ENCODE results near the gene LTBP1. TPM values are rescaled to one million over a fixed set of nuclear protein-coding genes. Genes with fewer than 3 reads are reported as not detected.
"Not testable (repeated sequence)": the region's sequence is repeated elsewhere in the genome, so short reads cannot be mapped to it uniquely, and the experiment has no call there.

LTBP1 gene
- total and polyA plus RNA-seq, 2 of the 13 experiments (the other 11 are each of a cell fraction or from before 2014, with no cell fraction given): 0.12 to 0.22 TPM

DNA sequence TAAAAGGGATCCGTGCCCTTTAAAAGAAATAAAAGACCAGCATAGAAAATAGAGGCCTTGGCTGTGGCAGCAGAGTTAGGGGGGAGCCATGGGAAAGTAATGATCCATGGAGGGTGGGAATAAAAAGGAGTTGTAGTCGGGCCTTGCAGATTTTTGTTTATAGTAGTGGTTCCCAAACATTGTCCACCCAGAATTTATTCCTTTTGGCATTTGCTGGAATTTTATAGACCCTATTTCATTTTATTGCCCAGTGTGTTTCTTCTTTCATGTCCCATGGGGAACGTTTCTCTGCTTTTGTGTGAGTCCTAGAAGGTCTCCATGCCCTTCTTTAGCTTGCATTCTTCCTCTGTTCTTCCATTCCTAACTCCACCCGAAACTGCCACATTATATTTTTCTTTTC is 222.2 kb downstream of the LTBP1 start:
- TF ChIP-seq, protein P1, sequence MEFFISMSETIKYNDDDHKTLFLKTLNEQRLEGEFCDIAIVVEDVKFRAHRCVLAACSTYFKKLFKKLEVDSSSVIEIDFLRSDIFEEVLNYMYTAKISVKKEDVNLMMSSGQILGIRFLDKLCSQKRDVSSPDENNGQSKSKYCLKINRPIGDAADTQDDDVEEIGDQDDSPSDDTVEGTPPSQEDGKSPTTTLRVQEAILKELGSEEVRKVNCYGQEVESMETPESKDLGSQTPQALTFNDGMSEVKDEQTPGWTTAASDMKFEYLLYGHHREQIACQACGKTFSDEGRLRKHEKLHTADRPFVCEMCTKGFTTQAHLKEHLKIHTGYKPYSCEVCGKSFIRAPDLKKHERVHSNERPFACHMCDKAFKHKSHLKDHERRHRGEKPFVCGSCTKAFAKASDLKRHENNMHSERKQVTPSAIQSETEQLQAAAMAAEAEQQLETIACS (CRISPR knock-in tag; IDR thresholded peaks at IDR 0.05): no peak
- TF ChIP-seq ZFP90 (CRISPR knock-in tag; IDR thresholded peaks at IDR 0.05; ENCODE audit: borderline replicate concordance) (no peak), MIER3 (CRISPR knock-in tag; IDR thresholded peaks at IDR 0.05; ENCODE audit: borderline replicate concordance) (no peak), CCAR2 (optimal IDR thresholded peaks at IDR 0.05; ENCODE audit: low read depth, low read length) (no peak), CHD2 (IDR thresholded peaks at IDR 0.05; ENCODE audit: low read depth, low read length) (no peak)
- BruUV-seq (replicated peaks): no TSS peak
- Histone ChIP-seq H3K27ac (ENCODE audit: extremely low read length, insufficient read depth, low read length) (no peak overlapping the region), H3K4me2 (ENCODE audit: low read depth, low read length) (no peak overlapping the region), H3K79me2 (ENCODE audit: insufficient read depth, low read length) (no peaks in the 10 kb centered on the region), H3K4me1 (ENCODE audit: insufficient read depth, low read length) (no peaks in the 10 kb centered on the region), H4K20me1 (ENCODE audit: insufficient read depth, low read length) (no peaks in the 10 kb centered on the region), H3K36me3 (replicated peaks in 1 of 2; ENCODE audit: control insufficient read depth in 1 of 2, insufficient read depth in 2 of 2, low read length in 2 of 2) (no peaks in the 10 kb centered on the region), H3K4me3 (replicated peaks in 1 of 3; ENCODE audit: insufficient read depth in 1 of 3, low read depth in 2 of 3, low read length in 3 of 3) (no peak overlapping the region), H3K27me3 (ENCODE audit: control insufficient read depth in 1 of 2, insufficient read depth in 2 of 2, low read length in 2 of 2) (no peaks in the 10 kb centered on the region), H2AFZ (ENCODE audit: low read length) (no peak overlapping the region), H3K9ac (ENCODE audit: insufficient read depth, low read depth, low read length) (no peak overlapping the region), H3K9me3 (ENCODE audit: low read length) (no peaks in the 10 kb centered on the region)
- in situ Hi-C loops (cut with HindIII; ENCODE audit: extremely low pct_ligation_motif_present, low pct_unique_long_range_greater_than_20kb) (no loop called here), intact Hi-C loops (cut with micrococcal nuclease; ENCODE audit: unreplicated experiment) (no loop called here)
- WGBS (ENCODE audit: low lambda C conversion rate): 10% methylated on average over 4 of the region's 4 CpGs
- CTCF ChIA-PET (ENCODE audit: low intra/inter-chr PET ratio, low total read pairs): no interaction called here
- POLR2A ChIA-PET: no interaction called here
- FAIRE-seq (no peak), ATAC-seq (no peak), DNase-seq (ENCODE audit: low spot score) (no peak)

GRCh38 chr2:33170251-33170650 is 223.5 kb downstream of the LTBP1 start:
- not testable (repeated sequence) for H4K20me1 ChIP-seq (ENCODE audit: insufficient read depth, low read length)
- WGBS (ENCODE audit: low lambda C conversion rate): 20% methylated on average over 1 of the region's 16 CpGs
- TF ChIP-seq, protein P2, sequence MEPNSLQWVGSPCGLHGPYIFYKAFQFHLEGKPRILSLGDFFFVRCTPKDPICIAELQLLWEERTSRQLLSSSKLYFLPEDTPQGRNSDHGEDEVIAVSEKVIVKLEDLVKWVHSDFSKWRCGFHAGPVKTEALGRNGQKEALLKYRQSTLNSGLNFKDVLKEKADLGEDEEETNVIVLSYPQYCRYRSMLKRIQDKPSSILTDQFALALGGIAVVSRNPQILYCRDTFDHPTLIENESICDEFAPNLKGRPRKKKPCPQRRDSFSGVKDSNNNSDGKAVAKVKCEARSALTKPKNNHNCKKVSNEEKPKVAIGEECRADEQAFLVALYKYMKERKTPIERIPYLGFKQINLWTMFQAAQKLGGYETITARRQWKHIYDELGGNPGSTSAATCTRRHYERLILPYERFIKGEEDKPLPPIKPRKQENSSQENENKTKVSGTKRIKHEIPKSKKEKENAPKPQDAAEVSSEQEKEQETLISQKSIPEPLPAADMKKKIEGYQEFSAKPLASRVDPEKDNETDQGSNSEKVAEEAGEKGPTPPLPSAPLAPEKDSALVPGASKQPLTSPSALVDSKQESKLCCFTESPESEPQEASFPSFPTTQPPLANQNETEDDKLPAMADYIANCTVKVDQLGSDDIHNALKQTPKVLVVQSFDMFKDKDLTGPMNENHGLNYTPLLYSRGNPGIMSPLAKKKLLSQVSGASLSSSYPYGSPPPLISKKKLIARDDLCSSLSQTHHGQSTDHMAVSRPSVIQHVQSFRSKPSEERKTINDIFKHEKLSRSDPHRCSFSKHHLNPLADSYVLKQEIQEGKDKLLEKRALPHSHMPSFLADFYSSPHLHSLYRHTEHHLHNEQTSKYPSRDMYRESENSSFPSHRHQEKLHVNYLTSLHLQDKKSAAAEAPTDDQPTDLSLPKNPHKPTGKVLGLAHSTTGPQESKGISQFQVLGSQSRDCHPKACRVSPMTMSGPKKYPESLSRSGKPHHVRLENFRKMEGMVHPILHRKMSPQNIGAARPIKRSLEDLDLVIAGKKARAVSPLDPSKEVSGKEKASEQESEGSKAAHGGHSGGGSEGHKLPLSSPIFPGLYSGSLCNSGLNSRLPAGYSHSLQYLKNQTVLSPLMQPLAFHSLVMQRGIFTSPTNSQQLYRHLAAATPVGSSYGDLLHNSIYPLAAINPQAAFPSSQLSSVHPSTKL (CRISPR knock-in tag; IDR thresholded peaks at IDR 0.05): peak; percentile 35; the same call in 1 of the 2 replicates
- TF ChIP-seq IKZF5 (CRISPR knock-in tag; IDR thresholded peaks at IDR 0.05) (0 out of 2 replicates have a peak, but pooled peaks have one; percentile 18), KDM2A (CRISPR knock-in tag; IDR thresholded peaks at IDR 0.05; ENCODE audit: borderline replicate concordance, low read depth) (peak; percentile 32; the same call in 1 of the 2 replicates), ZNF281 (CRISPR knock-in tag; IDR thresholded peaks at IDR 0.05; ENCODE audit: borderline replicate concordance) (peak; percentile 95)

More at GRCh38 chr2:33170251-33170650, 223.5 kb downstream of the LTBP1 start:
- CTCF ChIA-PET (ENCODE audit: low intra/inter-chr PET ratio, low total read pairs); FAIRE-seq; H3K36me3 ChIP-seq (replicated peaks in 1 of 2; ENCODE audit: control insufficient read depth in 1 of 2, insufficient read depth in 2 of 2, low read length in 2 of 2); in situ Hi-C loops (cut with HindIII; ENCODE audit: extremely low pct_ligation_motif_present, low pct_unique_long_range_greater_than_20kb); H2AFZ ChIP-seq (ENCODE audit: low read length); DNase-seq (ENCODE audit: low spot score); H3K79me2 ChIP-seq (ENCODE audit: insufficient read depth, low read length); ATAC-seq; H3K27me3 ChIP-seq (ENCODE audit: control insufficient read depth in 1 of 2, insufficient read depth in 2 of 2, low read length in 2 of 2); H3K9ac ChIP-seq (ENCODE audit: insufficient read depth, low read depth, low read length); H3K4me3 ChIP-seq (replicated peaks in 1 of 3; ENCODE audit: insufficient read depth in 1 of 3, low read depth in 2 of 3, low read length in 3 of 3); intact Hi-C loops (cut with micrococcal nuclease; ENCODE audit: unreplicated experiment); H3K4me2 ChIP-seq (ENCODE audit: low read depth, low read length); H3K27ac ChIP-seq (ENCODE audit: extremely low read length, insufficient read depth, low read length); H3K4me1 ChIP-seq (ENCODE audit: insufficient read depth, low read length); BruUV-seq (replicated peaks); POLR2A ChIA-PET; H3K9me3 ChIP-seq (ENCODE audit: low read length): not testable (repeated sequence)

All from HepG2 (cell line).